T-helper 17 cell (primary cell): ENCODE data around the gene AHCYL1. TPM values are rescaled to one million over a fixed set of nuclear protein-coding genes. Genes with fewer than 3 reads are reported as not detected.
"Not testable (repeated sequence)": the region's sequence is repeated elsewhere in the genome, so short reads cannot be mapped to it uniquely, and the experiment has no call there.

Experiments used
- ATAC-seq: fragments of 150-1000 bp; cut with Tn5 transposase; 2 replicates; pipeline ENCODE4 v1.10.0; 2021; ENCODE audit warnings: mild to moderate bottlenecking, moderate library complexity
- DNase-seq, 3 donors: peaks; one replicate each; pipeline versions ENCODE4 v3.0.0 to v3.0.0-alpha.2; 2020 to 2021
- H3K9me3 ChIP-seq: one replicate; pipeline ENCODE4 v1.7.0; 2013; ENCODE audit warnings: low read length, mild to moderate bottlenecking; ENCODE audit not compliant: control insufficient read depth, poor library complexity, severe bottlenecking
- H3K27ac Mint-ChIP-seq: one replicate; pipeline ENCODE4 v1.8.0; 2022; ENCODE audit warnings: mild to moderate bottlenecking, moderate library complexity, mixed read lengths
- H3K27me3 Mint-ChIP-seq: one replicate; pipeline ENCODE4 v1.8.0; 2022; ENCODE audit warnings: mixed read lengths
- H3K36me3 Mint-ChIP-seq: one replicate; pipeline ENCODE4 v1.8.0; 2022; ENCODE audit warnings: low read depth, mixed read lengths
- H3K4me1 Mint-ChIP-seq: one replicate; pipeline ENCODE4 v1.8.0; 2022; ENCODE audit warnings: mild to moderate bottlenecking, mixed read lengths
- H3K4me3 Mint-ChIP-seq: one replicate; pipeline ENCODE4 v1.8.0; 2022; ENCODE audit warnings: mild to moderate bottlenecking, moderate library complexity, mixed read lengths
- total RNA-seq, 4 donors: library from RNA in 2 of 4; stranded (reverse) in 2 of 4; gene quantifications; one replicate each; pipeline ENCODE4 v1.2.3 and lab custom pipeline; 2022 to 2026

AHCYL1 gene
- total RNA-seq, 2 donors from 2014 or later = 16.5 to 21.3 TPM

DNA sequence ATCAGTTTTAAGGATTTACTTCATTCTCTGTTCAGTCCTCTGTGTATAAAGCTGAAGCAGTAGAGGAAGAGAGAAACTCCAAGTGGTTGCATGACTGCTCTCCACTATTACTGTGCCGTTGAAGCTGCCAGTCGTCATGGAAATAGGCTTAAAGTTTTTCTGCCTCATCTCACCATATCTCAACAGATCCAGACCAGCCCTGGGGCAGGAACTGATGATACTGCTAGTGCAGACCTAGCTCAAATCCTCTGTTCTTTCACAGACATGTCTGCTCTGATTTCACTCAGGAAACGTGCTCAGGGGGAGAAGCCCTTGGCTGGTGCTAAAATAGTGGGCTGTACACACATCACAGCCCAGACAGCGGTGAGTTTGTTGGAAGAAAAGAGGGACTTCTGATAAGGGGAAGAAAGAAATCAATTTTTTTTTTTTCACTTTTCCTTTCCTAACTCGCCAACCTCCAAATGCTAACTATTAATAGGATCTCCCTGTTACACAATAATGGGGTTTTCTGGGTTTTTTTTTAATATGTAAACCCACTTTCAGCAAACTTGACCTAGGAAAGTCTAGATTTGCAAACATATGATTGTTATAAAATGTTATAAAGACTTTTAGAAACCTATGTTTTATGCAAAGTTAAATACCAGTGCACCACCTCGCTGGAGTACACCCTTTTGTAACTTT is 27.7 kb downstream of the AHCYL1 start:
- no peaks in the 10 kb centered on the region for H3K9me3 ChIP-seq
- no peaks in the 10 kb centered on the region for H3K27me3 Mint-ChIP-seq
- H3K4me3 Mint-ChIP-seq = no peak overlapping the region
- peaks cover 14% of the 10 kb centered on the region for H3K4me1 Mint-ChIP-seq
- H3K36me3 Mint-ChIP-seq = peaks cover 11% of the 10 kb centered on the region
- peak; percentile 55 for ATAC-seq
- no peak for DNase-seq
- no peak overlapping the region for H3K27ac Mint-ChIP-seq

DNA sequence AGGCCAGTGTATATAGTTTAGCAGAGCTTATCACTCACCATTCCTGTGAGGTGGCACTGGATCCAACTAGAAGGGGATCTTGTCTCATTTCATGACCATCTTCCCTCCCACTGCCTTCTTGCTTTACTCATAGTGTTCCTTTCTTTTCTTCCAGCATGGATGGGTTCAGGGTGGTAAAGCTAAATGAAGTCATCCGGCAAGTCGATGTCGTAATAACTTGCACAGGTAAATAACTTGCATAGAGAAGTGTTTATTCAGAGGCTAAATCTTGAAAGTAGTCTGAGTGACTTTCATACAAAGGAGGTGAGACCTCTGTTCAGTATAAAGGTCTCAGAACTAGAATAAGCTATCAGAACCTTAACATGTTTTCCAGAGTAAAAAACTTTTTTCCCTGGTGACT is 33.2 kb downstream of the AHCYL1 start:
- Mint-ChIP-seq H3K36me3 (peaks cover 18% of the 10 kb centered on the region), H3K27ac (no peak overlapping the region), H3K27me3 (no peaks in the 10 kb centered on the region), H3K4me1 (peaks cover 6% of the 10 kb centered on the region), H3K4me3 (no peak overlapping the region)
- ATAC-seq (no peak), DNase-seq (no peak)
- H3K9me3 ChIP-seq = no peaks in the 10 kb centered on the region

DNA sequence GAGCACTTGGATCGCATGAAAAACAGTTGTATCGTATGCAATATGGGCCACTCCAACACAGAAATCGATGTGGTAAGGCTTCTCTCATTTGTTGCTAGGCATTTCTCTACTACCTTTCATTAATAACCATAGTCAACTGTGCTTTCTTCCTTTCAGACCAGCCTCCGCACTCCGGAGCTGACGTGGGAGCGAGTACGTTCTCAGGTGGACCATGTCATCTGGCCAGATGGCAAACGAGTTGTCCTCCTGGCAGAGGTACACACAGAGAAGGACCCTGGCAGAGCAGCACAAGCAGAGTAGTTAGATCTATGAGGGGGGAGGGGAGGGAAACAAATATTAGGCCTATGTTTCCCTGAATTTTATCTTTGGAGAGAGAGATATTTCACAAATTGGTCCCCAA is 33.8 kb downstream of the AHCYL1 start:
- H3K4me3 Mint-ChIP-seq = no peak overlapping the region
- no peak overlapping the region for H3K27ac Mint-ChIP-seq
- H3K27me3 Mint-ChIP-seq = no peaks in the 10 kb centered on the region
- H3K9me3 ChIP-seq = no peaks in the 10 kb centered on the region
- DNase-seq (no peak), ATAC-seq (no peak)
- H3K4me1 Mint-ChIP-seq = peaks cover 6% of the 10 kb centered on the region
- H3K36me3 Mint-ChIP-seq = peaks cover 21% of the 10 kb centered on the region

DNA sequence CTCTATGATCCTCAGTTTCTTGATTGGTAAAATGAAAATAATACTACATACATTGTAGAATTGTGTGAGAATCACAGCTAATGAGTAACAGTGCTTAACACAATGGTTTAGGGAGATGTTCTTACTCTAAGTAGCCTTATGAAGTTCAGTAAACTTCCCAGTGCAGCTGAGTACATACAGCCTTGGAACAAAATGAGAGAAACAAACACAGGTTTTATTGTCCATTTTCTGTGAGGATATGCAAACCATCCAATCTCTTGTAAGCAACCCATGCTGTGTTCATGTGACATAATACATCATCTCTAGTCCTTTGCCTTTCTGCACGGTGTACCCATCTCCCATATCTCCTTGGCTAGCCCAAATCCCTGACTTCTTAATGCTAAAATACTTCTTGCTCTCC is 35.2 kb downstream of the AHCYL1 start:
- Mint-ChIP-seq H3K4me1 (peaks cover 6% of the 10 kb centered on the region), H3K27me3 (no peaks in the 10 kb centered on the region), H3K36me3 (peaks cover 20% of the 10 kb centered on the region), H3K4me3 (no peak overlapping the region), H3K27ac (no peak overlapping the region)
- H3K9me3 ChIP-seq = no peaks in the 10 kb centered on the region
- no peak for DNase-seq
- ATAC-seq = no peak

DNA sequence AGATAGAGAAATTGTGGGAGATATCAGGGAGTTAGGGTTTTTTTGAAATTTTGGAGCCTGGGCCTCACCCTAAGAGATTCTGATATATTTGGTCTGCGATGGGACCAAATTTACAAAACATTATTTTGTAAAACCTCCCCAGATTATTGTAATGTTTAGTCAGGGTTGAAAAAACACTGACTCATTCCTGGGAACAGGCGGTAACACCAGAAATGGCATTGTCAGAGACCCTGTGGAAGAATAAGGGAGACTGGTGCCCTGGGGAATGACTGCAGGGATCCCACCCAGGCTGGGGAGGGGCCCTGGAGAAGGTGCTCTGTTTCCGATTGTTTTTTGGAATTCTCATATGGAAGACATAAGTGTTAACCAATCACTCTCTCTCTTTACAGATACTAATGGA is 36.7 kb downstream of the AHCYL1 start:
- H3K27ac Mint-ChIP-seq = no peak overlapping the region
- no peaks in the 10 kb centered on the region for H3K27me3 Mint-ChIP-seq
- no peak overlapping the region for H3K4me3 Mint-ChIP-seq
- DNase-seq (no peak), ATAC-seq (no peak)
- H3K36me3 Mint-ChIP-seq = peaks cover 17% of the 10 kb centered on the region
- peaks cover 6% of the 10 kb centered on the region for H3K4me1 Mint-ChIP-seq
- H3K9me3 ChIP-seq = no peaks in the 10 kb centered on the region

DNA sequence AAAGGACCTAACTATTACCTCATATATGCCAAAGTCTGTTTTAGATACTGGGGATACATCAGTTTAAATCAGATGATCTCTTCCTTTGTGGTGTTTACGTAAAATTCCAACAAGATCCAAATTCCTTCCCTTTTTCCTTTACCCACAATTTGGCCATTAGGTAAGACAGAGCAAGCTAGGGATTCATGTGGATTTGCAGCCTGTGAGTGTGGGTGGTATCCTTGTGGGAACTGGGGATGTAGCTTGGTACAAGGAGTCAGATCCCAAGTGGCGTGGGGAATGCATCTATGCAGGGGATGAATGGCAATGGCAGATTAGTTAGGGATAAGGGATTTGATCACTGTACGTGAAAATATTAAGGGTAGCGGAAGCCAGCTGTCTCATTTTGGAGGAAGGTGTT is 40.0 kb downstream of the AHCYL1 start:
- no peaks in the 10 kb centered on the region for H3K9me3 ChIP-seq
- Mint-ChIP-seq H3K27ac (peak overlapping the region; percentile 19), H3K4me3 (no peak overlapping the region), H3K36me3 (peaks cover 10% of the 10 kb centered on the region), H3K4me1 (peaks cover 6% of the 10 kb centered on the region), H3K27me3 (no peaks in the 10 kb centered on the region)
- DNase-seq = no peak
- no peak for ATAC-seq

DNA sequence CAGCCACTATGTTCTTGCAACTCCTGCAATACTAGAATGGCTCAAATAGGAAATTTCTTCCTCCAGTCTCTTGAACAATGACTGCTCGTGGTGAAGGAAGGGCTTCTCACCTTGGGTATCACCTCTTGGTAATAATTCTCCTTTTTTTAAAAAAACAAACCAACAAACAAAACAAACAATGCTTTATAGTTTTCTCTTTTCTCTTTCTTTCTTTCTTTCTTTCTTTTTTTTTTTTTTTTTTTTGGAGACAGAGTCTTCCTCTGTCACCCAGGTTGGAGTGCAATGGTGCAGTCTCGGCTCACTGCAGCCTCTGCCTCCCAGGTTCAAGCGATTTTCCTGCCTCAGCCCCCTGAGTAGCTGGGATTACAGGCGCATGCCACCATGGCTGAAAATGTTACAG is 46.1 kb downstream of the AHCYL1 start:
- H3K27me3 Mint-ChIP-seq, H3K36me3 Mint-ChIP-seq: not testable (repeated sequence)
- peaks cover 31% of the 10 kb centered on the region for H3K4me1 Mint-ChIP-seq

DNA sequence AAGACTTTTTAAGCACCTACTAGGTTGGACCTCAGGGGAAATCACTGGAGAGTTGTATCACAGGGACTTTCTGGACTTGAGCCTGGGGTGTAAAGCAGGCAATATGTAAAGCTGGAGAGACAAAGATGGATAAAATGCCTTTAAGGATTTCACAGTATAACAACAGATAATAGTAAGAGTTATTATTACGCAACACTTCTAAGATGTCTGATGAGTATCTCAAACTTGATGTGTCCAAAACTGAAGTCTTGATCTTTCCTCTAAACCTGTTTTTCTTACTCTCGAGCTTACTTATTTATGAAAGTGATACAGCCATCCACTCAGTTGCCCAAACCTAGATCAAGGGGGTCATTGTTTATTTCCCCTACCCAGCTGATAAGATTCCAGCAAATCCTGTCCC is 47.8 kb downstream of the AHCYL1 start:
- DNase-seq (no peak), ATAC-seq (no peak)
- peaks cover 34% of the 10 kb centered on the region for H3K4me1 Mint-ChIP-seq
- peak overlapping the region; percentile 96 for H3K27ac Mint-ChIP-seq
- H3K27me3 Mint-ChIP-seq = no peaks in the 10 kb centered on the region
- H3K4me3 Mint-ChIP-seq = peak overlapping the region; percentile 46
- H3K36me3 Mint-ChIP-seq = peaks cover 5% of the 10 kb centered on the region
- H3K9me3 ChIP-seq = no peaks in the 10 kb centered on the region

More for the DNA sequence above, 46.1 kb downstream of the AHCYL1 start:
- not testable (repeated sequence) for ATAC-seq, H3K9me3 ChIP-seq, DNase-seq
- Mint-ChIP-seq H3K27ac (peak overlapping the region; percentile 96), H3K4me3 (peak overlapping the region; percentile 87)

DNA sequence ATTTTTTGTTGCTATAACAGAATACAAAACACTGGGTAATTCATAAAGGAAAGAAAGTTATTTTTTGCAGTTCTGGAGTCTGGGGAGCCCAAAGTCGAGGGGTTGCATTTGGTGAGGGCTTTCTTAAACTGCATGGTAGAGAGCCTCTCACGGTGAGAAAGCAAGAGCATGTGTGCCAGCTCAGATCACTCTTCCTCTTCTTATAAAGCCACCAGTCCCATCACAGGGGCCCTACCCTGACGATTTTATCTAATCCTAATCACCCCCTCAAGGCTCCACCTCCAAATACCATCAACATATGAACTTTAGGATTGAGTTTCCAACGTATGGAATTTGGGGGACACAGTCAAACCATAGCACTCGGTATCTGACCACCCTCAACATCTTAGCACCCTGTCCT is 48.9 kb downstream of the AHCYL1 start:
- H3K9me3 ChIP-seq = no peaks in the 10 kb centered on the region
- ATAC-seq = no peak
- Mint-ChIP-seq H3K36me3 (peaks cover 7% of the 10 kb centered on the region), H3K27me3 (no peaks in the 10 kb centered on the region), H3K27ac (peak overlapping the region; percentile 86), H3K4me1 (peaks cover 34% of the 10 kb centered on the region), H3K4me3 (peak overlapping the region; percentile 95)
- no peak for DNase-seq

DNA sequence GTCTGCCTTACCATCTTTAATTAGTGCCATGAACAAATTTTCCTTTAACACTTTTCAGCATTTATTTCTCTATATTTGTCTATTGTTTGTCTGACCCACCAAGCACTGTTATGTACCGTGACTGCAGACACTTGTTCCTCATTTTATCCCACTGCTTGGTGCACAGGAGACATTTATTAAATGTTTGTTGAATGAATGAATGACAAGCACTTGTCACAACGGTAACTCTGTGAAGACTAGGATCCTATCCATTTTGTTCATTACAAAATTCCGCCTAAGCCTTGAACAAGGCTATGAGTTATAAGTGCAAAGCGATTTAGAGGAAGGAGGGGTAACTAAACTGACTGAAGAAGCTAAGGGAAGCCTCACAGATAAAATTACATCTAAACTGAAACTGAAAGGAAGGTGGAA is 49.5 kb downstream of the AHCYL1 start:
- Mint-ChIP-seq H3K36me3 (peaks cover 8% of the 10 kb centered on the region), H3K27me3 (no peaks in the 10 kb centered on the region), H3K27ac (peak overlapping the region; percentile 86), H3K4me1 (peaks cover 34% of the 10 kb centered on the region), H3K4me3 (peak overlapping the region; percentile 95)
- no peak for DNase-seq
- H3K9me3 ChIP-seq = no peaks in the 10 kb centered on the region
- no peak for ATAC-seq

DNA sequence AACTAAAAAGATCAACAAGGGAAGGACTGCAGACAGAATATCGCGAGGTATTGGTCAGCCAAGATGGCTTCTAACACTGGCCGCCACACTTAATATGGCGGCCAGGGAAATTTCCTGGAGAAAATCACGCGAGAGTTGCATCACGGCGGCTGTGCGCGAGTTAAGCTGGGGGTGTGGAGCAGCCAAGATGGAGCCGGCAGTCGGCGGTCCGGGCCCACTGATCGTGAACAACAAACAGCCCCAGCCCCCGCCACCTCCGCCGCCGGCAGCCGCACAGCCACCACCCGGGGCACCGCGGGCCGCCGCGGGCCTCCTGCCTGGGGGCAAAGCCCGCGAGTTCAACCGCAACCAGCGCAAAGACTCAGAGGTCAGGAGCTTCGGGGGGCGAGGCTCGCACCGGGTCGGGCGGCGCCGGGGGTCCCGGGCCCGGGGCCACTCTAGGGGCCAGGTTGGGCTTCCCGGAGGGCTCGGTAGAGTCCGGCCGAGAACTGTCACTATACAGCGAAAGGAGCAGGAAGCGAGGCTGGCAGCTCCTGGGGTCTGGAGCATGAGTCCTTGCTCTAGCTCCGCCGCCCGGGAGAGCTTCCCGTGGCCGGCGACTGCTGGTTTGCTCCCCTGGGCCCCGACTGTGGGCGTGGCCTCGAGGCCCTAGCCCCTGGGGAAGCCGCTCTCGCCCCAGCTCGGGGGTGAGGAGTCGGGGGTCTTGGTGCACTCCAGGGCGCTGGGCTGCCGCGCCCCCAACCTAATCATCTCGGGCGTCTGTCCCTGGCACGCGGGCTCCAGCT is 50.1 kb downstream of the AHCYL1 start, which contains the start of gene STRIP1:
Gene STRIP1 (plus strand): TSS at position 174 of the 785 bp plus-strand sequence. CDS start 14 bp downstream, at position 188.
- Mint-ChIP-seq H3K4me3 (peak within 1 kb of the TSS; percentile 95), H3K4me1 (peaks cover 37% of the 10 kb centered on the region), H3K27ac (peak within 1 kb of the TSS; percentile 86), H3K36me3 (peaks cover 8% of the 10 kb centered on the region), H3K27me3 (no peaks in the 10 kb centered on the region)
- ATAC-seq = peak; percentile 96
- peak; percentile 78 to 87 (median 86) for DNase-seq
- H3K9me3 ChIP-seq = no peaks in the 10 kb centered on the region

DNA sequence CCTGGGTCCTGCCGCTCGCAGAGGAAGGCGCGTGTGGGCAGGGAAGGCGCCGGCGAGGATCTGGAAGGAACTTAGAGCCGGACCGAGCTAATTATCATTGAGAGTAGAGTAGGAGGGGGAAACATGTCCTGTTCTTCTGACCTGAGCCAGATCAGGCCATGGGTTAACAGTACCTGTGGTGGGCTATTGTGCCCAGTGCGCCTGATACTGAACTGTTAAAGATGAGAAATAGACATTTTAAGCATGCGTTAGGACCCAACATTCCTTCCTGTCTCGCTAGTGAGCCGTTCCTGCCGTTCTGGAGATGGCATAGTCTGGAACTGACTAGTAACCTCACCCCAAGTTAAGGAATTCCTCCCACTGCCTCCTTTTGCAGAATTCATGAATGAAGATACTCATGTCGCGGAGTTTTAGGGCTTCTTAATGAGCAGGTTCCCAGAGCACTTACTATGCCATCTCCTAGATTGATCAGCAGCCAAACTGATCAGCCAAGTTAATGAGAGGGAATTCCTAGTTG is 50.7 kb downstream of the AHCYL1 start:
- no peaks in the 10 kb centered on the region for H3K27me3 Mint-ChIP-seq
- DNase-seq = no peak
- no peak for ATAC-seq
- H3K36me3 Mint-ChIP-seq = peaks cover 8% of the 10 kb centered on the region
- peak overlapping the region; percentile 86 for H3K27ac Mint-ChIP-seq
- H3K9me3 ChIP-seq = no peaks in the 10 kb centered on the region
- peaks cover 37% of the 10 kb centered on the region for H3K4me1 Mint-ChIP-seq
- peak overlapping the region; percentile 95 for H3K4me3 Mint-ChIP-seq

DNA sequence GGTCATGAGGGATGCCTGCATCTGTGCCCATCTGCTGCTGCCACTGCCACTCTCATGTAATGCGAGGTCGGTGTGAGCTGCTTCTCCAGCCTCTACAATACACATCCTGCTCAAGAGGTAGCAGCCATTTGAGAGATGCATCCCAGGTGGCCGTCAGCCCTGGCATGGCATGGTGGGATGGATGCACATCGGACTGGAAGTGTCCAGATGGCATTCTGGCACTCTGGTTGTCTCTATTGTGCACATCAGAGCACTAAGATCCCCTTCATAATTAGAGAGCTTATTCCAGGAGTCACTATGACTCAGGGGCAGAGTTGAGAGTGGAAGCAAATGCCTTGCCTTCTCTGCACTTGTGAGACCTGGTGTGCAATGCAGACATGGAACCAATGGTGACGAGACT is 53.7 kb downstream of the AHCYL1 start:
- H3K9me3 ChIP-seq = no peaks in the 10 kb centered on the region
- Mint-ChIP-seq H3K27me3 (no peaks in the 10 kb centered on the region), H3K36me3 (peaks cover 7% of the 10 kb centered on the region), H3K27ac (no peak overlapping the region), H3K4me1 (peaks cover 23% of the 10 kb centered on the region), H3K4me3 (no peak overlapping the region)
- no peak for ATAC-seq
- no peak for DNase-seq
